ENCODE data around the gene MAPK10.

MAPK10 gene

DNA sequence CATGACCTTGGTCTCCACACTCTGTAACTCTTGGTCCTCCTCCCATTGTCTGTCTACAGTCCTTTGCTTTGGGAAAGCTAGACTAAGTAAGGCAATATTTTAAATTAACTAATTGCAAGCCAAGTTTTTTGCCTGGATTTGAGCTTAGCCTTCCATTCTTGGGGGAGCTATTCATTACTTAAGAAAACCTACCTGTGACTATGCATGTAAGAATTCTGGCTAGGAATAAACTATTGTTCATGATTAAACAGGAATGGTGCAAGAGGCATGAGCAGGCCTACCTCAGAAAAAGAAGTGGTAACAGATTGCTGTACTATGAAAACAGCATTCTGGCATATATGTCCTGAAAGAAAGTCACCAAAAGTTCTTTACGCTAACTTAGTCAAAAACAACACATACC is 309.4 kb downstream of the MAPK10 start:
- Histone ChIP-seq H3K9me3 (ENCODE audit: control insufficient read depth, insufficient read depth, low read length) (no peaks in the 10 kb centered on the region), H3K4me2 (ENCODE audit: low read length) (no peak overlapping the region), H3K4me3 (ENCODE audit: low read length) (no peak overlapping the region), H3F3A (ENCODE audit: control insufficient read depth, insufficient read depth) (no peaks in the 10 kb centered on the region), H3K4me1 (ENCODE audit: control insufficient read depth, low read length) (no peaks in the 10 kb centered on the region), H3K27ac (ENCODE audit: low read depth, low read length) (no peak overlapping the region), H4K20me1 (ENCODE audit: control insufficient read depth, insufficient read depth, low read depth, low read length) (no peaks in the 10 kb centered on the region), H3K27me3 (ENCODE audit: control insufficient read depth, low read length) (no peaks in the 10 kb centered on the region), H3K36me3 (ENCODE audit: control insufficient read depth, low read length) (peaks cover 6% of the 10 kb centered on the region; the same call in 1 of the 2 replicates), H3K9me2 (replicated peaks; ENCODE audit: control insufficient read depth, low read length) (no peaks in the 10 kb centered on the region), H3K79me2 (ENCODE audit: control insufficient read depth, low read length) (no peaks in the 10 kb centered on the region)
- no peak for TF ChIP-seq EZH2phosphoT487 (IDR thresholded peaks at IDR 0.05; ENCODE audit: borderline replicate concordance, low read length)
- TF ChIP-seq, protein P1, sequence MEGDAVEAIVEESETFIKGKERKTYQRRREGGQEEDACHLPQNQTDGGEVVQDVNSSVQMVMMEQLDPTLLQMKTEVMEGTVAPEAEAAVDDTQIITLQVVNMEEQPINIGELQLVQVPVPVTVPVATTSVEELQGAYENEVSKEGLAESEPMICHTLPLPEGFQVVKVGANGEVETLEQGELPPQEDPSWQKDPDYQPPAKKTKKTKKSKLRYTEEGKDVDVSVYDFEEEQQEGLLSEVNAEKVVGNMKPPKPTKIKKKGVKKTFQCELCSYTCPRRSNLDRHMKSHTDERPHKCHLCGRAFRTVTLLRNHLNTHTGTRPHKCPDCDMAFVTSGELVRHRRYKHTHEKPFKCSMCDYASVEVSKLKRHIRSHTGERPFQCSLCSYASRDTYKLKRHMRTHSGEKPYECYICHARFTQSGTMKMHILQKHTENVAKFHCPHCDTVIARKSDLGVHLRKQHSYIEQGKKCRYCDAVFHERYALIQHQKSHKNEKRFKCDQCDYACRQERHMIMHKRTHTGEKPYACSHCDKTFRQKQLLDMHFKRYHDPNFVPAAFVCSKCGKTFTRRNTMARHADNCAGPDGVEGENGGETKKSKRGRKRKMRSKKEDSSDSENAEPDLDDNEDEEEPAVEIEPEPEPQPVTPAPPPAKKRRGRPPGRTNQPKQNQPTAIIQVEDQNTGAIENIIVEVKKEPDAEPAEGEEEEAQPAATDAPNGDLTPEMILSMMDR (IDR thresholded peaks at IDR 0.05; ENCODE audit: low read depth, low read length, poor library complexity, severe bottlenecking), result no peak

DNA sequence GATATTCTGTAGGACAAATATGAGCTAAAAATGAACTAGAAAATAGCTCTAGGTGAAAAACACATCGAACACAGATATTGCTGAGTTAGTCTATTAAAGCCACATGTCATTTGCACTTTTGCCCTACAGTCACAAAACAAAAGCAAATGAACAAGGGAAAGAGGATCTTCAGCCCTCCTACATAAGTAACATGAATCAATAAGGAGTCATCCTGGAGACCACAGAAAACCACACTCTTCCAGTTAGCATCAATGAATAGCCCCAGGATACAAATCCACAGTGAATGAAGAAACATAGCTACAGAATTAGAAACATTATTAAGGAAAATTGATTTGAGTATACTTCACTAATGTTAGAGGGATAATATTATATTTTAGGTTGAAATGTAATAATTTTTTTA is 311.4 kb downstream of the MAPK10 start:
- H3K27ac ChIP-seq (ENCODE audit: low read depth, low read length), result no peak overlapping the region
- H3K9me2 ChIP-seq (replicated peaks; ENCODE audit: control insufficient read depth, low read length), result no peaks in the 10 kb centered on the region
- H3K79me2 ChIP-seq (ENCODE audit: control insufficient read depth, low read length), result no peaks in the 10 kb centered on the region
- H3K9me3 ChIP-seq (ENCODE audit: control insufficient read depth, insufficient read depth, low read length), result no peaks in the 10 kb centered on the region
- no peak overlapping the region for H3K4me2 ChIP-seq (ENCODE audit: low read length)
- H3K36me3 ChIP-seq (ENCODE audit: control insufficient read depth, low read length), result peaks cover 6% of the 10 kb centered on the region; the same call in 1 of the 2 replicates
- no peaks in the 10 kb centered on the region for H3F3A ChIP-seq (ENCODE audit: control insufficient read depth, insufficient read depth)
- H4K20me1 ChIP-seq (ENCODE audit: control insufficient read depth, insufficient read depth, low read depth, low read length), result no peaks in the 10 kb centered on the region
- H3K27me3 ChIP-seq (ENCODE audit: control insufficient read depth, low read length), result no peaks in the 10 kb centered on the region
- TF ChIP-seq, protein P1 (IDR thresholded peaks at IDR 0.05; ENCODE audit: low read depth, low read length, poor library complexity, severe bottlenecking), result no peak
- no peak for TF ChIP-seq EZH2phosphoT487 (IDR thresholded peaks at IDR 0.05; ENCODE audit: borderline replicate concordance, low read length)
- H3K4me1 ChIP-seq (ENCODE audit: control insufficient read depth, low read length), result no peaks in the 10 kb centered on the region
- H3K4me3 ChIP-seq (ENCODE audit: low read length), result no peak overlapping the region

DNA sequence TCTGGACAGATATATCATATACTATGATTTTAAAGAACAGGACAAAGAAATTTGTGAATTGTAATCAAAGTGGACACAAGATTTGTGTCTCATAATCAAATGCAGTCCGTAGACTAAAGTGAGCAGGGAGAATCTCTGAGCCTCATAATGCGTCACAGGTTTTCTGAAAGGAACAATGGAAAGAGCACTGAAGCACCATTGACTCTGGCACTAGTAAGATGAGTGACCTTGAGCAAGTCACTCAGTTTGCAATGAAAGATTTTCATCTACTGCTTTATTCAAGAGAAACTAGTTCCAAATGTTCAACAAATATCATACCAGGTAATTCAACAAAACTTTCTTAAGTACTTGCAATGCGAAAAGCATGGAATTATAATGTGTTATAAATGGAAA is 315.3 kb downstream of the MAPK10 start:
- H3K9me3 ChIP-seq (ENCODE audit: control insufficient read depth, insufficient read depth, low read length), result no peaks in the 10 kb centered on the region
- H3K27me3 ChIP-seq (ENCODE audit: control insufficient read depth, low read length), result no peaks in the 10 kb centered on the region
- no peak overlapping the region for H3K4me3 ChIP-seq (ENCODE audit: low read length)
- H3K4me2 ChIP-seq (ENCODE audit: low read length), result no peak overlapping the region
- no peak overlapping the region for H3K27ac ChIP-seq (ENCODE audit: low read depth, low read length)
- no peaks in the 10 kb centered on the region for H4K20me1 ChIP-seq (ENCODE audit: control insufficient read depth, insufficient read depth, low read depth, low read length)
- no peak for TF ChIP-seq EZH2phosphoT487 (IDR thresholded peaks at IDR 0.05; ENCODE audit: borderline replicate concordance, low read length)
- TF ChIP-seq, protein P1 (IDR thresholded peaks at IDR 0.05; ENCODE audit: low read depth, low read length, poor library complexity, severe bottlenecking), result no peak
- H3F3A ChIP-seq (ENCODE audit: control insufficient read depth, insufficient read depth), result no peaks in the 10 kb centered on the region
- peaks cover 3% of the 10 kb centered on the region; the same call in 1 of the 2 replicates for H3K36me3 ChIP-seq (ENCODE audit: control insufficient read depth, low read length)
- H3K79me2 ChIP-seq (ENCODE audit: control insufficient read depth, low read length), result no peaks in the 10 kb centered on the region
- H3K4me1 ChIP-seq (ENCODE audit: control insufficient read depth, low read length), result no peaks in the 10 kb centered on the region
- no peaks in the 10 kb centered on the region for H3K9me2 ChIP-seq (replicated peaks; ENCODE audit: control insufficient read depth, low read length)
